Small intestine (tissue), 7 donors: ENCODE measurements around the gene PHLDB1. TPM values are rescaled to one million over a fixed set of nuclear protein-coding genes. Genes with fewer than 3 reads are reported as not detected.

ENCODE experiments used
- DNase-seq, 2 donors: peaks; one replicate each; pipeline versions ENCODE4 v3.0.0 to v3.0.0-alpha.2; 2013
- FAIRE-seq: peaks from 2 replicates; lab custom pipeline; 2012; peaks lifted over from hg19 to GRCh38; lab: Jason Lieb, UNC
- H3K27ac ChIP-seq, 3 donors: one replicate each; pipeline ENCODE4 v1.5.1; 2013; ENCODE audit warnings: low read length in 2 of 3, mild to moderate bottlenecking in 2 of 3, control low read depth in 1 of 3, inconsistent platforms in 1 of 3, low read depth in 1 of 3, moderate library complexity in 1 of 3
- H3K27me3 ChIP-seq, 3 donors: one replicate each; pipeline ENCODE4 v1.6.1; 2013; ENCODE audit warnings: low read length in 3 of 3, inconsistent platforms in 1 of 3; ENCODE audit not compliant: control insufficient read depth in 3 of 3, insufficient read depth in 3 of 3
- H3K36me3 ChIP-seq, 3 donors: one replicate each; pipeline ENCODE4 v1.6.1; 2013; ENCODE audit warnings: low read length in 3 of 3, inconsistent platforms in 1 of 3, low read depth in 1 of 3, mild to moderate bottlenecking in 1 of 3, moderate library complexity in 1 of 3; ENCODE audit not compliant: control insufficient read depth in 3 of 3, insufficient read depth in 2 of 3
- H3K4me1 ChIP-seq, 3 donors: one replicate each; pipeline ENCODE4 v1.6.1; 2013; ENCODE audit warnings: low read length in 2 of 3, inconsistent platforms in 1 of 3, low read depth in 1 of 3, mild to moderate bottlenecking in 1 of 3, moderate library complexity in 1 of 3; ENCODE audit not compliant: control insufficient read depth in 3 of 3, insufficient read depth in 2 of 3
- H3K4me3 ChIP-seq, 3 donors: one replicate each; pipeline ENCODE4 v1.5.1; 2013; ENCODE audit warnings: low read length in 3 of 3, control low read depth in 1 of 3, inconsistent platforms in 1 of 3, low read depth in 1 of 3, mild to moderate bottlenecking in 1 of 3, moderate library complexity in 1 of 3
- H3K9me3 ChIP-seq, 2 donors: one replicate each; pipeline ENCODE4 v1.6.1; 2013; ENCODE audit warnings: low read depth in 1 of 2, low read length in 1 of 2; ENCODE audit not compliant: control insufficient read depth in 2 of 2, insufficient read depth in 1 of 2
- WGBS, 3 donors: extraction: QIAGEN DNeasy Blood & Tissue Kit; methylation state at CpG; one replicate each; pipeline ENCODE4 v1.1.7; 2013; 5-methylcytosine and 5-hydroxymethylcytosine counted together
- polyA plus RNA-seq, 4 donors: library from polyadenylated mRNA; stranded (reverse) in 3 of 4; unstranded in 1 of 4; fragments of 200-250 nt in 3 of 4; fragments of 120-200 nt in 1 of 4; gene quantifications; one replicate each; pipeline versions ENCODE4 v1.2.1 to v1.2.3, GENCODE V29; 2013
- donor health status: healthy with polysubstance abuse.
- donor health status: control.
- donor health status: control.
- donor health status: Bipolar disorder and iron deficiency.
- donor health status: healthy.

Gene PHLDB1
- polyA plus RNA-seq, 4 donors: 14.1 to 30.7 (median 21.9) TPM

GRCh38 chr11:118635237-118635591 lies 27.8 kb downstream of the PHLDB1 start:
- peaks cover 0 to 67% (median 0%) of the 10 kb centered on the region in 3 donors for H3K36me3 ChIP-seq
- H3K27me3 ChIP-seq: no peaks in the 10 kb centered on the region
- WGBS, 3 donors: 15 to 49% (median 32%) methylated on average over 15 of the region's 15 CpGs
- FAIRE-seq: no peak
- H3K27ac ChIP-seq: peak overlapping the region in 1 of 3 donors; percentile 33
- no peak for DNase-seq
- H3K4me3 ChIP-seq: peak overlapping the region in 2 of 3 donors; percentile 8 to 27
- peaks cover 2 to 50% (median 4%) of the 10 kb centered on the region in 3 donors for H3K4me1 ChIP-seq
- no peaks in the 10 kb centered on the region for H3K9me3 ChIP-seq

DNA sequence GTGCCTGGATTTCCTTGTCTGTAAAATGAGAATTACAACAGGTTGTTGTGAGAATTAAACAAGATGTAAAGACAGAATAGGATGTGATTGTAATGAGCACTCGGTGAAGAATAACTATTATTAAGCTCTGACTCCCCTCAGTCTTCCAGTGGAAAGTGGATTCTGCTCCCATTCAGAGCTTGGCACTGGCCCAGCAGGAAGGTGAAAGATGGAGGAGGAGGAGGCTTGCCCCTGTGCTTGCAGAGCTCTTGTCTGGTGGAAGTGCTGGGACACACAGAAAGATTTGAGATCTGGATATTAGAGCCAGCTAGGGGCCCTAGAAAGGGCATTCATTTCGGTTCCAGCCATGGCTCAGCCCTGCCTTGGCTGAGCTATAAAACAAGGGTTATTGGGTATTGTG lies 28.2 kb downstream of the PHLDB1 start:
- Histone ChIP-seq H3K9me3 (no peaks in the 10 kb centered on the region), H3K4me1 (peaks cover 2 to 52% (median 4%) of the 10 kb centered on the region in 3 donors), H3K4me3 (no peak overlapping the region), H3K27ac (no peak overlapping the region), H3K27me3 (no peaks in the 10 kb centered on the region), H3K36me3 (peaks cover 0 to 71% (median 0%) of the 10 kb centered on the region in 3 donors)
- 18 to 61% (median 42%) methylated on average over 2 of the region's 2 CpGs for WGBS, 3 donors
- DNase-seq (no peak), FAIRE-seq (no peak)

DNA sequence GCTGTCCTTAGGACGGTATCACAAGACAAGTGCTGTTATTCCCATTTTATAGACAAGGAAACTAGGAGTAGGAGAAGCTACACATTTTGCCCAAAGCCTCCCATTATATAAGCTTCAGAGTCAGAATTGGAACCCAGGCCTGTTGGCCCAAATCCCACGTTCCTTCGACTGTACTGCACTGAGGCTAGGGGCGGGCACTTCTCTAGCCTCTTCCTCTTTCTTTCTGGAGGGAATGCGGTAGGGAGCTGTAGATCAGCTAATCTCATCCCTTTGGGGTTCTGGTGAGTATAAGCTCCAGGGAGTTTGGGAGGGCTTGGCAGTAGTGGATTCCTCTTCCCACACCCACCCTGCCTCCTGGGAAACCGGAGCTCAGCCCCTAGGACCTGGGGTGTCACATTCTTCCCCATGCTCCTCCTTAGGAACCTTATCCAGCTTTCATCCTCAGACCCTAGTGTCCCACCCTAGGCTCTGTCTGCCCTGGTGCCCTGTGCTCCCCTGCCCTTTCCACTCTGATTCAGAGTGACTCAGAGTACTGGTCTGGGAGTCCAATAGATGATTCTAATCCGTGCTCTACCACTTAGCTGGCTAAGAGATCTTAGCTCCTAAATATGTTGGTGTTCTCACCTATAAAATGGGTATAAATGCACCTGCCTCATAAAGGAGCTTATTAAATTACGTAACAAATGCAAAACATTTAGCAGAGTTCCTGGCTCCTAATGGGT lies 29.3 kb downstream of the PHLDB1 start:
- peak in 1 of 2 donors; percentile 46 for DNase-seq
- H3K9me3 ChIP-seq: no peaks in the 10 kb centered on the region
- H3K4me3 ChIP-seq: no peak overlapping the region
- WGBS, 3 donors: 77 to 83% (median 78%) methylated on average over 8 of the region's 8 CpGs
- FAIRE-seq: no peak
- H3K27ac ChIP-seq: no peak overlapping the region
- peaks cover 0 to 68% (median 0%) of the 10 kb centered on the region in 3 donors for H3K36me3 ChIP-seq
- H3K4me1 ChIP-seq: peaks cover 4 to 52% (median 4%) of the 10 kb centered on the region in 3 donors
- H3K27me3 ChIP-seq: no peaks in the 10 kb centered on the region

- Histone ChIP-seq H3K9me3 (no peaks in the 10 kb centered on the region), H3K27me3 (no peaks in the 10 kb centered on the region), H3K4me3 (no peak overlapping the region), H3K36me3 (peaks cover 0 to 64% (median 0%) of the 10 kb centered on the region in 3 donors), H3K4me1 (peaks cover 4 to 54% (median 7%) of the 10 kb centered on the region in 3 donors), H3K27ac (no peak overlapping the region)
- DNase-seq (no peak), FAIRE-seq (no peak)
- 88 to 97% (median 90%) methylated on average over 6 of the region's 6 CpGs for WGBS, 3 donors
Measured at GRCh38 chr11:118638726-118639125, 31.3 kb downstream of the PHLDB1 start.

- FAIRE-seq (no peak), DNase-seq (no peak)
- Histone ChIP-seq H3K4me3 (no peak overlapping the region), H3K27me3 (no peaks in the 10 kb centered on the region), H3K4me1 (peaks cover 0 to 44% (median 7%) of the 10 kb centered on the region in 3 donors), H3K36me3 (peaks cover 0 to 76% (median 0%) of the 10 kb centered on the region in 3 donors), H3K9me3 (no peaks in the 10 kb centered on the region), H3K27ac (no peak overlapping the region)
- WGBS, 3 donors: 89 to 96% (median 91%) methylated on average over 4 of the region's 4 CpGs
Measured at GRCh38 chr11:118639899-118640298, 32.5 kb downstream of the PHLDB1 start.

DNA sequence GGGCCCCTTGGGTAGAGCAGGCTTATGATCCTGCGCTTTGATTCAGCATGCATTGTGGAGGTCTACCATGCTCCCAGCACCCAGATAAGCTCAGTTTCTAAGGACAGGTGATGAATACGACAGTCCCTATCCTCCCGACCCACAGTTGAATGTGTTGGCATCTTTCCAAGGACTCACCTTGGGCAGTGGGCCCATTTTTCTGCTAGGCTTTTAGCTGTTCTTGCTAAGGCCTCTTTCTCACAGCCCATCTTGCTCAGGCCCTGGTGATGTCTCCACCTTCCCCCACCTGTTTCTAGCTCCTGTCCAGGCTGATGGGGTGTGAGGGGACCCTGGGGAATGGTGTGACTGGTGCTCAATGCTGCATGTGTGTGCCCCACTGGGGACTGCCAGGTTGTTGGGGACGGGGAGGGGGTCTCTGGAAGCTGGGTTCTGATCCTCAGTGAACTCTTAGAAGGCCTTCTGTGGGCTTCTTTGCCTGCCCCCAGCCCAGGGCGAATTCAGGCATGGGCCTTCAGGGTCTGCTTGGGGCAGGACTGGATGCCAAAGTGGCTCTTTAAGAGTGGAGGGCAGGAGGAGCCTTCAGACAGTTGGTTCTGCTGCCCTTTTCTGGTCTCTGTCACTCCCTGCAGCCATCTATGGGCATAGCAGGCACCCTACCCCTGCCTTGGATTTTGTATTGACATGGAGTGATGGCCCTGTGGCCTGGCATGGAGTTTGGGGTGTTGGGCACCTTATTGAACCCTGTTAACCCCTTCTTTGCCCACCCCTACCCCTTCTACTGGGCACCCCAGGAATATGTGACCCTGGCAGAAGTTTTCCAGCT lies 33.1 kb downstream of the PHLDB1 start:
- no peak for DNase-seq
- H3K4me3 ChIP-seq: no peak overlapping the region
- peaks cover 0 to 38% (median 7%) of the 10 kb centered on the region in 3 donors for H3K4me1 ChIP-seq
- no peak for FAIRE-seq
- H3K27me3 ChIP-seq: no peaks in the 10 kb centered on the region
- no peaks in the 10 kb centered on the region for H3K9me3 ChIP-seq
- peak overlapping the region in 1 of 3 donors; percentile 67 for H3K27ac ChIP-seq
- WGBS, 3 donors: 49 to 73% (median 65%) methylated on average over 5 of the region's 5 CpGs
- peaks cover 0 to 77% (median 0%) of the 10 kb centered on the region in 3 donors for H3K36me3 ChIP-seq

DNA sequence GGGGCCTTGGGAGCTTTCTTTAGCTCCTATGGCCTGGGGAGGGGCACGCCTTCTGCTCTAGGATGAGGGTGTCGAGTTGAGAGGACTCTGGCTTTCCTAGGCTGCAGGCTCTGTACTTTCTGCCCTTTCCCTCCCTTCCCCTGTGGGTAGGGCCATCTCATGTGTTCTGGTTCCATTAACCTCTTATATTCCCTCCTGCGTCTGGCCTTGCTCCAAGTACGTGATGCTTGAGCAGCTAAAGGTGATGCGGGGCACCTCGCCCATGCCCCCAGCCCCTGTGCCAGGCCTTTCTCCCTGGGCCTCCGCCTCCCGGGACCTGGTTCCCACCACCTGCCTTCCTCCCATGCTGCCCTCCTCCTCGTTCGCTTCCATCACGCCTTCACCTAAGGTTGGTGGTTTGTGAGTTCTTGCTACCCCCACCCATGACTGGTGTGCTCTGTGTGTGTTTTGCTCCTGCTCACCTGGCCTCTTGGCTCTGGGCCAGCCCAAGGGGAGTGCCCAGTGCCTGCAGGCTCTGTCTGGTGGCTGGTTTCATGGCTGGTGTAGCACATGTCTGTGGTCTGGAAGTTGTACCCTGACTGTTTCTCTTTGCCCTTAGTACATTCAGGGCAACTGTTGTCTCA lies 34.1 kb downstream of the PHLDB1 start:
- no peaks in the 10 kb centered on the region for H3K27me3 ChIP-seq
- H3K36me3 ChIP-seq: peaks cover 0 to 74% (median 0%) of the 10 kb centered on the region in 3 donors
- peaks cover 0 to 33% (median 7%) of the 10 kb centered on the region in 3 donors for H3K4me1 ChIP-seq
- H3K9me3 ChIP-seq: no peaks in the 10 kb centered on the region
- no peak for FAIRE-seq
- WGBS, 3 donors: 20 to 70% (median 40%) methylated on average over 11 of the region's 11 CpGs
- no peak overlapping the region for H3K4me3 ChIP-seq
- H3K27ac ChIP-seq: peak overlapping the region in 1 of 3 donors; percentile 67
- DNase-seq: peak; percentile 89 to 92
